ENCODE results near the gene HHAT. TPM values are rescaled to one million over a fixed set of nuclear protein-coding genes. Genes with fewer than 3 reads are reported as not detected.

HHAT gene
- total and polyA plus RNA-seq, 12 donors: 0.81 to 4.3 (median 2.6) TPM

DNA sequence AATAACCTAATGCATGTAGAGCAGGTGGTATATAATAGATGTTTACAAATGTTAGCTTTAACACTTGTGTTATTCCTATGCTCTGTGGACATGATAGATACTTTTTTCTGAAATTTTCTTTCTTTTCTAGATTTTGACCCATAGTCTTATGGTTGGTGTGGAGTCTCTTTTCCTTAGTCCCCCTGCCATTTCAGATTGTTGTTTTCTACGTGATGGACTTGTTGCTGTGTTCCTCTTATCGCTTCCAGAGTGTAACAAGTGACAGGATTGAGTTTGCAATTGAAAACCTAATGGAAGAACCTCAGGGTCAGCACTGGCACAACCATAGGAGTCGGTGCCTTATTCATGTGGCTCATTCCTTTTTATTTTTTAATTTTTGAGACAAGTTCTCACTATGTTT lies 136.4 kb downstream of the HHAT start:
- Histone ChIP-seq H3K4me3 (no peak overlapping the region), H3K4me1 (no peaks in the 10 kb centered on the region), H3K27me3 (no peaks in the 10 kb centered on the region), H3K9me3 (no peaks in the 10 kb centered on the region), H3K36me3 (peaks cover 0 to 6% (median 0%) of the 10 kb centered on the region in 9 donors), H3K27ac (no peak overlapping the region)
- ATAC-seq: no peak
- TF ChIP-seq, protein P1, sequence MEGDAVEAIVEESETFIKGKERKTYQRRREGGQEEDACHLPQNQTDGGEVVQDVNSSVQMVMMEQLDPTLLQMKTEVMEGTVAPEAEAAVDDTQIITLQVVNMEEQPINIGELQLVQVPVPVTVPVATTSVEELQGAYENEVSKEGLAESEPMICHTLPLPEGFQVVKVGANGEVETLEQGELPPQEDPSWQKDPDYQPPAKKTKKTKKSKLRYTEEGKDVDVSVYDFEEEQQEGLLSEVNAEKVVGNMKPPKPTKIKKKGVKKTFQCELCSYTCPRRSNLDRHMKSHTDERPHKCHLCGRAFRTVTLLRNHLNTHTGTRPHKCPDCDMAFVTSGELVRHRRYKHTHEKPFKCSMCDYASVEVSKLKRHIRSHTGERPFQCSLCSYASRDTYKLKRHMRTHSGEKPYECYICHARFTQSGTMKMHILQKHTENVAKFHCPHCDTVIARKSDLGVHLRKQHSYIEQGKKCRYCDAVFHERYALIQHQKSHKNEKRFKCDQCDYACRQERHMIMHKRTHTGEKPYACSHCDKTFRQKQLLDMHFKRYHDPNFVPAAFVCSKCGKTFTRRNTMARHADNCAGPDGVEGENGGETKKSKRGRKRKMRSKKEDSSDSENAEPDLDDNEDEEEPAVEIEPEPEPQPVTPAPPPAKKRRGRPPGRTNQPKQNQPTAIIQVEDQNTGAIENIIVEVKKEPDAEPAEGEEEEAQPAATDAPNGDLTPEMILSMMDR (IDR thresholded peaks at IDR 0.05): no peak
- intact Hi-C loops (cut with DNase I): no loop called here
- no peak for DNase-seq
- 91 to 97% methylated on average over 3 of the region's 3 CpGs for WGBS, 2 donors

- Histone ChIP-seq H3K27ac (no peak overlapping the region), H3K9me3 (no peaks in the 10 kb centered on the region), H3K27me3 (no peaks in the 10 kb centered on the region), H3K36me3 (peaks cover 0 to 6% (median 0%) of the 10 kb centered on the region in 9 donors), H3K4me3 (no peak overlapping the region), H3K4me1 (no peaks in the 10 kb centered on the region)
- intact Hi-C loops (cut with DNase I): no loop called here
- DNase-seq: no peak
- 95% methylated on average over 2 of the region's 2 CpGs for WGBS, 2 donors
- TF ChIP-seq, protein P1 (IDR thresholded peaks at IDR 0.05): no peak
- ATAC-seq: no peak
These were observed 138.8 kb downstream of the HHAT start for GRCh38 chr1:210467440-210468043.

- Histone ChIP-seq H3K36me3 (peaks cover 0 to 6% (median 0%) of the 10 kb centered on the region in 9 donors), H3K27me3 (no peaks in the 10 kb centered on the region), H3K27ac (no peak overlapping the region), H3K4me1 (no peaks in the 10 kb centered on the region), H3K9me3 (no peaks in the 10 kb centered on the region), H3K4me3 (no peak overlapping the region)
- 92 to 93% methylated on average over 3 of the region's 3 CpGs for WGBS, 2 donors
- ATAC-seq (no peak), DNase-seq (no peak)
- TF ChIP-seq, protein P1 (IDR thresholded peaks at IDR 0.05): no peak
- intact Hi-C loops (cut with DNase I): no loop called here
These were observed 140.7 kb downstream of the HHAT start for GRCh38 chr1:210469441-210469840.

DNA sequence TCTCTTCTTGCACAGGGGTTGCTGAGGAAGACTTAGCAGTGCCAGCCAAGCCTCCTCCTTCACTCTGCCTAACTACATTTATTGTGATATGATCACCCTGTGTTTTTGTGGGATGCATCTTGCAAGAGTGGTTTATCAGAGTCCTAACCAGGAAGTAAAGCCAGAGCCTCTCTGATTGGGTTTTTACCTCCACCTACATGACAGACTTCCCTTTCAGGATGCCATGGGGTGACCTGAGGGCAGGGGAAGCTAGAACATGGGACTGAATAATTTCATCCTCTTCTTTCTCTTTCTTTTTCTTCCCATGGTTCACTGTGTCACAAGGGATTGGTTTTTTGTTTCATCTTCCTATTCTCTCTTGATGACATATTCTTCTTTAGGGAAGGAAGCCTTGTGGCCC lies 146.6 kb downstream of the HHAT start:
- H3K36me3 ChIP-seq: no peaks in the 10 kb centered on the region
- intact Hi-C loops (cut with DNase I): no loop called here
- no peaks in the 10 kb centered on the region for H3K9me3 ChIP-seq
- no peak overlapping the region for H3K4me3 ChIP-seq
- TF ChIP-seq, protein P1 (IDR thresholded peaks at IDR 0.05): no peak
- H3K27me3 ChIP-seq: no peaks in the 10 kb centered on the region
- no peak for ATAC-seq
- H3K4me1 ChIP-seq: peaks cover 0 to 6% (median 0%) of the 10 kb centered on the region in 9 donors
- no peak overlapping the region for H3K27ac ChIP-seq
- no peak for DNase-seq

Data from heart right ventricle (tissue), 16 donors.